GM11168 (cell line): ENCODE results near the gene PINK1.
"Not testable (repeated sequence)": the region's sequence is repeated elsewhere in the genome, so short reads cannot be mapped to it uniquely, and the experiment has no call there.

ENCODE experiments used
- in situ Hi-C: fragments of 300-500 bp; cut with MboI; formaldehyde crosslinking; loops from one replicate; pipeline ENCODE4 v1.12.0; 2022; ENCODE audit warnings: low sequenced_read_pairs; ENCODE audit not compliant: unreplicated experiment

PINK1 gene

GRCh38 chr1:20633190-20634064 lies at the start of gene PINK1:
Gene PINK1, plus strand, starts transcription at chr1:20633458. Its CDS starts 91 bp downstream, at chr1:20633549.
- in situ Hi-C loops = loop anchor here (25.0 kb wide), 1 partner anchor 421 kb away; no protein-coding TSS in a partner anchor

GRCh38 chr1:20584890-20585289 lies 48.4 kb upstream of the PINK1 start:
- in situ Hi-C loops = no loop called here

- in situ Hi-C loops = no loop called here
Observed at GRCh38 chr1:20586953-20587660, 46.2 kb upstream of the PINK1 start.

GRCh38 chr1:20587661-20588053 lies 45.6 kb upstream of the PINK1 start:
- in situ Hi-C loops = no loop called here

GRCh38 chr1:20588634-20589225 lies 44.5 kb upstream of the PINK1 start, which contains the start of gene CDA:
Gene CDA, plus strand, starts transcription at chr1:20589097. Its CDS starts 33 bp downstream, at chr1:20589130.
- in situ Hi-C loops = no loop called here

- in situ Hi-C loops = no loop called here
Observed at GRCh38 chr1:20589331-20590278, 43.7 kb upstream of the PINK1 start.

GRCh38 chr1:20590306-20590777 lies 42.9 kb upstream of the PINK1 start:
- in situ Hi-C loops = no loop called here

GRCh38 chr1:20593756-20594155 lies 39.5 kb upstream of the PINK1 start:
- in situ Hi-C loops = no loop called here

- in situ Hi-C loops = no loop called here
Observed at GRCh38 chr1:20594746-20595145, 38.5 kb upstream of the PINK1 start.

GRCh38 chr1:20596106-20596505 lies 37.2 kb upstream of the PINK1 start:
- in situ Hi-C loops = no loop called here

GRCh38 chr1:20597650-20598049 lies 35.6 kb upstream of the PINK1 start:
- in situ Hi-C loops = no loop called here

- in situ Hi-C loops = no loop called here
Observed at GRCh38 chr1:20600156-20600555, 33.1 kb upstream of the PINK1 start.

- in situ Hi-C loops = no loop called here
Observed at GRCh38 chr1:20601129-20601825, 32.0 kb upstream of the PINK1 start.

- in situ Hi-C loops = no loop called here
Observed at GRCh38 chr1:20602851-20603450, 30.3 kb upstream of the PINK1 start.

- in situ Hi-C loops = no loop called here
Observed at GRCh38 chr1:20603504-20604464, 29.5 kb upstream of the PINK1 start.

GRCh38 chr1:20604678-20605077 lies 28.6 kb upstream of the PINK1 start:
- in situ Hi-C loops = no loop called here

GRCh38 chr1:20606801-20607570 lies 26.3 kb upstream of the PINK1 start:
- in situ Hi-C loops = not testable (repeated sequence)
